Ishikawa (cell line): Measurements from ENCODE around the gene CIROP.

Source experiments
- CEBPB ChIP-seq: IDR thresholded peaks from 2 replicates; pipeline ENCODE4 v1.6.1; 2012
- CREB1 ChIP-seq: IDR thresholded peaks from 2 replicates; pipeline ENCODE4 v1.6.1; 2012; ENCODE audit warnings: low read depth
- EGR1 ChIP-seq: IDR thresholded peaks from 2 replicates; pipeline ENCODE4 v1.6.1; 2012
- EP300 ChIP-seq: IDR thresholded peaks from 2 replicates; pipeline ENCODE4 v1.6.1; 2012; ENCODE audit warnings: borderline replicate concordance
- FOXM1 ChIP-seq: IDR thresholded peaks from 2 replicates; pipeline ENCODE4 v1.6.1; 2012; ENCODE audit warnings: low read depth, borderline replicate concordance
- MAX ChIP-seq: IDR thresholded peaks from 2 replicates; pipeline ENCODE4 v1.6.1; 2012
- NFIC ChIP-seq: IDR thresholded peaks from 2 replicates; pipeline ENCODE4 v1.6.1; 2012
- RAD21 ChIP-seq: IDR thresholded peaks from 2 replicates; pipeline ENCODE4 v1.6.1; 2012; ENCODE audit warnings: low read depth
- REST ChIP-seq: IDR thresholded peaks from 2 replicates; pipeline ENCODE4 v1.6.1; 2012; ENCODE audit warnings: low read depth, mild to moderate bottlenecking
- TAF1 ChIP-seq: IDR thresholded peaks from 2 replicates; pipeline ENCODE4 v1.6.1; 2012; ENCODE audit warnings: low read depth, mild to moderate bottlenecking
- TCF12 ChIP-seq: IDR thresholded peaks from 2 replicates; pipeline ENCODE4 v1.6.1; 2012; ENCODE audit warnings: low read depth
- TEAD4 ChIP-seq: IDR thresholded peaks from 2 replicates; pipeline ENCODE4 v1.6.1; 2012
- YY1 ChIP-seq: IDR thresholded peaks from 2 replicates; pipeline ENCODE4 v1.6.1; 2012; ENCODE audit warnings: low read depth
- ZBTB7A ChIP-seq: IDR thresholded peaks from 2 replicates; pipeline ENCODE4 v1.6.1; 2012; ENCODE audit warnings: low read depth
- TF ChIP-seq, protein P1 (sequence below): IDR thresholded peaks from 2 replicates; pipeline ENCODE4 v1.6.1; 2012

Gene CIROP

DNA sequence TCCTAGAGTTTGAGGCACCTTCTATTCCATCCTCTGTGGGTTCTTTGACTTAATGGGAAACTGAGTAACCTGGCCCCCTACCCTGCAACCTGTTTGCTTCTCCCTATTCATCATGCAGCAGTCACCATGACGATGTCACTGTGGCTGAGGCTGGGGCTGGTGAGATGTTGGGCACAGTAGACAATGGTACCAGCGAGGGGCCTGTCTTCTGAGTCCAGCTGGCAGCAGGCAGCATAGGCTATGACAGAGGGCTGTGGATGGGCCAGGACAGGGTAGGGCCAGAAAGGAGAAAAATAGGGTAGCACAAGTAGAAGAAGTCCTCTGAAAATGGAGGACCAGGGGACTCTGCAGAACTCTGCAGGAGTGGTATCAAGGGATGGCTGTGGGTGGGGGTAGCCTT, 2.0 kb downstream of the CIROP start:
- TF ChIP-seq FOXM1 (no peak), REST (no peak), CEBPB (no peak), EP300 (no peak), YY1 (no peak), TEAD4 (no peak), RAD21 (no peak)

DNA sequence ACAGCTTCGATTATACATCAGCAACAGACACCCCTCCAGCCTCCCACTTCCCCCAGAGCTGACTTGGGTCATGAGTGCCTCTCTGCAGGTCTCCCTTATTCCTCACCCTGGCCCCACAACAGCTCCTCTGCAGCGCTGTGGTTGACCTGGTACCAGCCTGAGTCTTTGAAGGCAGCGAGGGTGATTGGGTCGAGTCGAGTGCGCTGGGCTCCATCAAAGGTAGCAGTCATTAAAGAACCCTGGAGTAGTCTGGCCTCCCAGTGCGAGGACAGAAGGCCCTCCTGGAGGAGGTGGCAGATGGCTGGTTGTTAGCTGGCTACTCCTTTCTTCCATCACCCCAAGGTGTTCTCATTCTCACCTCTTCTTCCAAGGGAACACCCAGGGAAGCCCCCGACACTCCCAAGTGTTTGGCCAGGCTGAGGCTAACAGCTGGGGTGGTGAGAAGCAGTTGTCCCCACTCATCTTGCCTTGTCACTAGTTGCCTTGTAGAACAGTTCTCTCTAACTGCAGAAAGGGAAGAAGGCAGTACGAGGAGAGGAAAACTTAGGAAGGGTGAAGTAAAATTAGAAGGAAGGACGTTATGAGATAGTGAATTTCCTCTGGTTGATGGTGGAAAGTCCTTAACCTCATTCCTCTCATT, 2.7 kb downstream of the CIROP start:
- TF ChIP-seq FOXM1: no peak
- no peak for TF ChIP-seq EP300
- TF ChIP-seq TCF12: no peak
- TF ChIP-seq CEBPB: no peak
- no peak for TF ChIP-seq TEAD4
- no peak for TF ChIP-seq EGR1
- TF ChIP-seq RAD21: no peak
- TF ChIP-seq REST: no peak
- TF ChIP-seq YY1: no peak
- TF ChIP-seq NFIC: no peak
- TF ChIP-seq MAX: no peak
- TF ChIP-seq CREB1: no peak
- TF ChIP-seq TAF1: no peak

- TF ChIP-seq RAD21: no peak
- TF ChIP-seq FOXM1: no peak
- TF ChIP-seq REST: no peak
- no peak for TF ChIP-seq YY1
- TF ChIP-seq NFIC: no peak
- TF ChIP-seq MAX: no peak
- TF ChIP-seq TEAD4: no peak
- TF ChIP-seq CREB1: no peak
- TF ChIP-seq EGR1: no peak
- TF ChIP-seq ZBTB7A: no peak
- TF ChIP-seq, protein P1, sequence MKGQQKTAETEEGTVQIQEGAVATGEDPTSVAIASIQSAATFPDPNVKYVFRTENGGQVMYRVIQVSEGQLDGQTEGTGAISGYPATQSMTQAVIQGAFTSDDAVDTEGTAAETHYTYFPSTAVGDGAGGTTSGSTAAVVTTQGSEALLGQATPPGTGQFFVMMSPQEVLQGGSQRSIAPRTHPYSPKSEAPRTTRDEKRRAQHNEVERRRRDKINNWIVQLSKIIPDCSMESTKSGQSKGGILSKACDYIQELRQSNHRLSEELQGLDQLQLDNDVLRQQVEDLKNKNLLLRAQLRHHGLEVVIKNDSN: no peak
- no peak for TF ChIP-seq CEBPB
- no peak for TF ChIP-seq EP300
- no peak for TF ChIP-seq TAF1
- TF ChIP-seq TCF12: no peak
Measured at GRCh38 chr14:23101213-23101970, 3.4 kb downstream of the CIROP start.

- TF ChIP-seq NFIC (no peak), TCF12 (no peak), EGR1 (no peak), RAD21 (no peak), ZBTB7A (no peak)
Measured at GRCh38 chr14:23099212-23099861, 5.5 kb downstream of the CIROP start.
